Keratinocyte (primary cell): ENCODE data around the gene ERCC1.

ENCODE experiments used
- CTCF ChIP-seq, 3 experiments: IDR thresholded peaks in 1 of 3; conservative IDR thresholded peaks in 1 of 3; optimal IDR thresholded peaks in 1 of 3; 2 replicates in 2 of 3; 3 replicates in 1 of 3; pipeline versions ENCODE3 to v1.5.1; 2011; ENCODE audit warnings: low read length in 3 of 3, mild to moderate bottlenecking in 3 of 3, moderate library complexity in 2 of 3, control low read depth in 1 of 3, inconsistent platforms in 1 of 3; ENCODE audit not compliant: insufficient read depth in 2 of 3; ENCODE audit errors: extremely low read depth in 1 of 3
- EZH2 ChIP-seq: IDR thresholded peaks from one replicate; pipeline ENCODE4 v1.6.1; 2012; ENCODE audit warnings: inconsistent platforms, mild to moderate bottlenecking, low read length, moderate library complexity

GRCh38 chr19:45403272-45403671 lies 20.4 kb downstream of the ERCC1 start:
- TF ChIP-seq CTCF (optimal IDR thresholded peaks at IDR 0.05 in 1 of 3, IDR thresholded peaks at IDR 0.05 in 1 of 3, conservative IDR thresholded peaks at IDR 0.05 in 1 of 3; ENCODE audit: extremely low read depth in 1 of 3, insufficient read depth in 2 of 3, low read length in 3 of 3) (no peak), EZH2 (no peak)
